Transverse colon (tissue), 4 donors: ENCODE measurements around the gene NID2. TPM values are rescaled to one million over a fixed set of nuclear protein-coding genes. Genes with fewer than 3 reads are reported as not detected.

ENCODE experiments used
- DNase-seq: peaks from one replicate; pipeline ENCODE4 v3.0.0-alpha.2; 2019
- H3K27ac ChIP-seq, 4 donors: fragments of 200-600 bp; sonication (generic); 2 replicates each; pipeline ENCODE4 v1.5.1; 2016 to 2018; ENCODE audit warnings: inconsistent platforms in 4 of 4
- H3K27me3 ChIP-seq: fragments of 200-600 bp; sonication (generic); 2 replicates; pipeline ENCODE4 v1.5.1; 2017; ENCODE audit warnings: inconsistent platforms
- H3K36me3 ChIP-seq, 4 donors: fragments of 200-600 bp; sonication (generic); 2 replicates each; pipeline ENCODE4 v1.5.1; 2017 to 2019; ENCODE audit warnings: inconsistent platforms in 4 of 4
- H3K4me1 ChIP-seq, 4 donors: fragments of 200-600 bp; sonication (generic); 2 replicates each; pipeline ENCODE4 v1.5.1; 2017 to 2020; ENCODE audit warnings: inconsistent platforms in 4 of 4
- H3K4me3 ChIP-seq, 4 donors: fragments of 200-600 bp; sonication (generic); 1 replicate in 1 of 4; 2 replicates in 3 of 4; pipeline versions ENCODE4 v1.5.1 to v1.6.1; 2017 to 2019; ENCODE audit warnings: inconsistent platforms in 4 of 4
- H3K9me3 ChIP-seq, 2 donors: fragments of 200-600 bp; sonication (generic); 2 replicates each; pipeline ENCODE4 v1.5.1; 2017 to 2019; ENCODE audit warnings: inconsistent platforms in 2 of 2
- CTCF ChIP-seq, 5 experiments: fragments of 200-600 bp in 3 of 5; fragments of 450-650 bp in 2 of 5; sonication (generic) in 3 of 5; IDR thresholded peaks; 1 replicate in 2 of 5; 2 replicates in 3 of 5; pipeline ENCODE4 v1.5.1; 2016 to 2017; ENCODE audit warnings: antibody characterized with exemption in 5 of 5, inconsistent platforms in 3 of 5, mild to moderate bottlenecking in 2 of 5, moderate library complexity in 1 of 5
- EP300 ChIP-seq: sonication (generic); formaldehyde crosslinking; IDR thresholded peaks from one replicate; pipeline ENCODE4 v1.6.1; 2017; ENCODE audit warnings: antibody characterized with exemption, low read depth
- POLR2A ChIP-seq: fragments of 450-650 bp; IDR thresholded peaks from one replicate; pipeline ENCODE4 v1.6.1; 2016; ENCODE audit warnings: antibody characterized with exemption, mild to moderate bottlenecking, moderate library complexity
- POLR2AphosphoS5 ChIP-seq, 3 donors: sonication (generic); formaldehyde crosslinking; IDR thresholded peaks; one replicate each; pipeline ENCODE4 v1.6.1; 2016; ENCODE audit warnings: antibody characterized with exemption in 3 of 3
- WGBS, 2 donors: methylation state at CpG; one replicate each; pipeline ENCODE4 v1.1.5; 2018; ENCODE audit warnings: low coverage in 1 of 2; 5-methylcytosine and 5-hydroxymethylcytosine counted together
- in situ Hi-C, 4 donors: fragments of 200-750 bp; cut with MboI; loops; one replicate each; pipeline versions ENCODE4 v1.15.0 to v1.15.1; 2017; ENCODE audit warnings: low sequenced_read_pairs in 3 of 4, low pct_ligation_motif_present in 1 of 4, low pct_unique_long_range_greater_than_20kb in 1 of 4
- intact Hi-C: fragments of 100-400 bp; cut with DNase I; formaldehyde crosslinking; loops from one replicate; pipeline ENCODE4 v1.15.1; 2023; ENCODE audit warnings: low total_unique reads
- total RNA-seq, 4 donors: library from RNA; depleted of rRNA; stranded (reverse); fragments of >200 nt; gene quantifications; one replicate each; pipeline ENCODE4 v1.1.0, GENCODE V29; 2016

NID2 gene
- total RNA-seq, 4 donors from 2014 or later, result 8.3 to 62.7 (median 27.4) TPM

- no peaks in the 10 kb centered on the region for H3K9me3 ChIP-seq
- no peak overlapping the region for H3K4me3 ChIP-seq
- no peaks in the 10 kb centered on the region for H3K36me3 ChIP-seq
- H3K27ac ChIP-seq, result no peak overlapping the region
- in situ Hi-C loops (no loop called here), intact Hi-C loops (no loop called here)
- no peaks in the 10 kb centered on the region for H3K27me3 ChIP-seq
- no peak for DNase-seq
- no peaks in the 10 kb centered on the region for H3K4me1 ChIP-seq
- no peak for TF ChIP-seq CTCF (IDR thresholded peaks at IDR 0.05)
- no peak for TF ChIP-seq POLR2A
- TF ChIP-seq POLR2AphosphoS5 (IDR thresholded peaks at IDR 0.05), result no peak
- TF ChIP-seq EP300, result no peak
Measured at GRCh38 chr14:52091928-52092327, 23.1 kb upstream of the NID2 start.

- intact Hi-C loops, result no loop called here
- WGBS, 2 donors, result 82 to 86% methylated on average over 1 to 4 of the region's 4 CpGs
Measured at GRCh38 chr14:52090936-52091335, 22.1 kb upstream of the NID2 start.

GRCh38 chr14:52089218-52089617 is 20.4 kb upstream of the NID2 start:
- 67 to 82% methylated on average over 1 of the region's 1 CpG for WGBS, 2 donors
- Histone ChIP-seq H3K9me3 (peaks cover 6 to 7% of the 10 kb centered on the region in 2 donors), H3K36me3 (no peaks in the 10 kb centered on the region), H3K27ac (no peak overlapping the region), H3K4me1 (no peaks in the 10 kb centered on the region), H3K4me3 (no peak overlapping the region), H3K27me3 (no peaks in the 10 kb centered on the region)
- TF ChIP-seq POLR2AphosphoS5 (IDR thresholded peaks at IDR 0.05) (no peak), CTCF (IDR thresholded peaks at IDR 0.05) (no peak), POLR2A (no peak), EP300 (no peak)
- intact Hi-C loops, result no loop called here
- in situ Hi-C loops, result no loop called here
- no peak for DNase-seq

More at GRCh38 chr14:52090936-52091335, 22.1 kb upstream of the NID2 start:
- no peaks in the 10 kb centered on the region for H3K36me3 ChIP-seq
- no peak overlapping the region for H3K27ac ChIP-seq
- H3K4me3 ChIP-seq, result no peak overlapping the region
- no peaks in the 10 kb centered on the region for H3K27me3 ChIP-seq
- H3K9me3 ChIP-seq, result no peaks in the 10 kb centered on the region
- H3K4me1 ChIP-seq, result no peaks in the 10 kb centered on the region
- in situ Hi-C loops, result no loop called here
- DNase-seq, result no peak
- TF ChIP-seq EP300, result no peak
- TF ChIP-seq POLR2A, result no peak
- no peak for TF ChIP-seq POLR2AphosphoS5 (IDR thresholded peaks at IDR 0.05)
- no peak for TF ChIP-seq CTCF (IDR thresholded peaks at IDR 0.05)

- no peaks in the 10 kb centered on the region for H3K27me3 ChIP-seq
- H3K27ac ChIP-seq, result no peak overlapping the region
- no peaks in the 10 kb centered on the region for H3K36me3 ChIP-seq
- no peak for DNase-seq
- TF ChIP-seq POLR2AphosphoS5 (IDR thresholded peaks at IDR 0.05), result no peak
- no peak for TF ChIP-seq POLR2A
- TF ChIP-seq CTCF (IDR thresholded peaks at IDR 0.05), result no peak
- TF ChIP-seq EP300, result no peak
- in situ Hi-C loops, result no loop called here
- intact Hi-C loops, result no loop called here
- 59 to 61% methylated on average over 3 to 4 of the region's 4 CpGs for WGBS, 2 donors
- no peaks in the 10 kb centered on the region for H3K4me1 ChIP-seq
- peaks cover 6 to 7% of the 10 kb centered on the region in 2 donors for H3K9me3 ChIP-seq
- H3K4me3 ChIP-seq, result no peak overlapping the region
Measured at GRCh38 chr14:52086711-52087110, 17.9 kb upstream of the NID2 start.
